Keratinocyte (primary cell): Measurements from ENCODE around the gene ZFYVE1.

Source experiments
- CTCF ChIP-seq, 3 experiments: IDR thresholded peaks in 1 of 3; conservative IDR thresholded peaks in 1 of 3; optimal IDR thresholded peaks in 1 of 3; 2 replicates in 2 of 3; 3 replicates in 1 of 3; pipeline versions ENCODE3 to v1.5.1; 2011; ENCODE audit warnings: low read length in 3 of 3, mild to moderate bottlenecking in 3 of 3, moderate library complexity in 2 of 3, control low read depth in 1 of 3, inconsistent platforms in 1 of 3; ENCODE audit not compliant: insufficient read depth in 2 of 3; ENCODE audit errors: extremely low read depth in 1 of 3
- EZH2 ChIP-seq: IDR thresholded peaks from one replicate; pipeline ENCODE4 v1.6.1; 2012; ENCODE audit warnings: inconsistent platforms, mild to moderate bottlenecking, low read length, moderate library complexity

DNA sequence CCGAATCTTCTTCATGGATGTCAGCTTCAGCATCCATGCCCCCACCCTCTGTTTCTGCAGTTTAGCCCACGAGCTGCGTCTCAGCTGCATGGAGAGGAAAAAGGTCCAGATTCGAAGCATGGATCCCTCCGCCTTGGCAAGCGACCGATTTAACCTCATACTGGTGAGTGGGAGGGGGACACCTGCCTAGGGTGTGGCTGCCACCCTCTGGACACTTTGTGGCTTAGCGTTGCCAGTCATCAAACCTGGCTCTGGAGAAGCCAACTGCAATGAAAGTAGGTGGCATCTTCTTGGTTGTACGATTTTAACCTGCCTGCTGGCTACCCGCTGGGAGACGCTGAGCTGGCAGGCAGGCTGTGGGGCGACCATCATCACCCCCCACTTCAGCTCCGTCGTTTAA is 84.0 kb downstream of the ZFYVE1 start:
- TF ChIP-seq CTCF (optimal IDR thresholded peaks at IDR 0.05 in 1 of 3, IDR thresholded peaks at IDR 0.05 in 1 of 3, conservative IDR thresholded peaks at IDR 0.05 in 1 of 3; ENCODE audit: extremely low read depth in 1 of 3, insufficient read depth in 2 of 3, low read length in 3 of 3) (peak in 1 of 3 experiments; percentile 23), EZH2 (no peak)
